Measurements from ENCODE around the gene GARIN1A.
"Not testable (repeated sequence)": the region's sequence is repeated elsewhere in the genome, so short reads cannot be mapped to it uniquely, and the experiment has no call there.

DNA sequence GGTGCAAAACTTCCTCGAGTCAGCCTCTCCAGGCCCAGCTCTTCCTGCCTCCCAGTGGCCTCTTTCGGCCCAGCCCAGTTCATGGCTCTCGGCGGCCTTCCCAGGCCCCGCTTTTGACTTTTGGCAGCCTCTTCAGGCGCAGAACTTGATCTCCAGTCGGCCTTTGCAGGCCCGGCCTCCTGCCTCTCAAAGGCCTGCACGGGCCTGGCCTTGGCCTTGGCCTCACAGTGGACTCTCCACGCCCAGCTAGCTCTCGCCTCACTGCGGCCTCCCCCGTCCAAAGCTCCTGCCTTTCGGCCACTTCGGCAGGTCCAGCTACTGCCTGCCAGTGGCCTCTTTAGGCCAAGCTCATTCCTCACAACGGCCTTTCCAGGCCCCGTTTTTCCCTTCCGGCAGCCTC, 17.6 kb upstream of the GARIN1A start:
- TF ChIP-seq, protein P1, sequence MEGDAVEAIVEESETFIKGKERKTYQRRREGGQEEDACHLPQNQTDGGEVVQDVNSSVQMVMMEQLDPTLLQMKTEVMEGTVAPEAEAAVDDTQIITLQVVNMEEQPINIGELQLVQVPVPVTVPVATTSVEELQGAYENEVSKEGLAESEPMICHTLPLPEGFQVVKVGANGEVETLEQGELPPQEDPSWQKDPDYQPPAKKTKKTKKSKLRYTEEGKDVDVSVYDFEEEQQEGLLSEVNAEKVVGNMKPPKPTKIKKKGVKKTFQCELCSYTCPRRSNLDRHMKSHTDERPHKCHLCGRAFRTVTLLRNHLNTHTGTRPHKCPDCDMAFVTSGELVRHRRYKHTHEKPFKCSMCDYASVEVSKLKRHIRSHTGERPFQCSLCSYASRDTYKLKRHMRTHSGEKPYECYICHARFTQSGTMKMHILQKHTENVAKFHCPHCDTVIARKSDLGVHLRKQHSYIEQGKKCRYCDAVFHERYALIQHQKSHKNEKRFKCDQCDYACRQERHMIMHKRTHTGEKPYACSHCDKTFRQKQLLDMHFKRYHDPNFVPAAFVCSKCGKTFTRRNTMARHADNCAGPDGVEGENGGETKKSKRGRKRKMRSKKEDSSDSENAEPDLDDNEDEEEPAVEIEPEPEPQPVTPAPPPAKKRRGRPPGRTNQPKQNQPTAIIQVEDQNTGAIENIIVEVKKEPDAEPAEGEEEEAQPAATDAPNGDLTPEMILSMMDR (IDR thresholded peaks at IDR 0.05), result not testable (repeated sequence)
- not testable (repeated sequence) for TF ChIP-seq POLR2AphosphoS5, POLR2A (IDR thresholded peaks at IDR 0.05)

Data from breast epithelium (tissue), 3 donors.